CD4-positive, alpha-beta T cell treated with Interleukin-15 for 4 hours (primary cell): ENCODE measurements around the gene FARP1.

Experiments used
- DNase-seq: peaks from one replicate; pipeline ENCODE4 v3.0.0-alpha.2; 2020; ENCODE audit warnings: low spot score

FARP1 gene

GRCh38 chr13:98442391-98443230 is 299.7 kb downstream of the FARP1 start:
- DNase-seq, result no peak

- no peak for DNase-seq
These were observed 300.4 kb downstream of the FARP1 start for GRCh38 chr13:98443329-98443728.

- DNase-seq, result no peak
These were observed 301.0 kb downstream of the FARP1 start for GRCh38 chr13:98443800-98444325.

GRCh38 chr13:98444381-98444780 is 301.5 kb downstream of the FARP1 start:
- no peak for DNase-seq

GRCh38 chr13:98445340-98446233 is 302.7 kb downstream of the FARP1 start:
- DNase-seq, result peak; percentile 76

- no peak for DNase-seq
These were observed 303.3 kb downstream of the FARP1 start for GRCh38 chr13:98446234-98446621.

GRCh38 chr13:98447130-98447529 is 304.2 kb downstream of the FARP1 start:
- no peak for DNase-seq

GRCh38 chr13:98447881-98448641 is 305.2 kb downstream of the FARP1 start:
- DNase-seq, result peak; percentile 19

- no peak for DNase-seq
These were observed 305.7 kb downstream of the FARP1 start for GRCh38 chr13:98448642-98448928.

GRCh38 chr13:98449273-98449672 is 306.4 kb downstream of the FARP1 start:
- DNase-seq, result no peak

GRCh38 chr13:98450026-98450425 is 307.1 kb downstream of the FARP1 start:
- no peak for DNase-seq

- DNase-seq, result no peak
These were observed 307.7 kb downstream of the FARP1 start for GRCh38 chr13:98450539-98451111.

GRCh38 chr13:98451676-98452470 is 309.0 kb downstream of the FARP1 start:
- DNase-seq, result no peak

GRCh38 chr13:98452851-98453843 is 310.3 kb downstream of the FARP1 start:
- no peak for DNase-seq

- no peak for DNase-seq
These were observed 311.5 kb downstream of the FARP1 start for GRCh38 chr13:98454389-98454881.

GRCh38 chr13:98456413-98456845 is 313.5 kb downstream of the FARP1 start:
- DNase-seq, result no peak

- DNase-seq, result no peak
These were observed 314.2 kb downstream of the FARP1 start for GRCh38 chr13:98457053-98457452.

GRCh38 chr13:98458431-98458830 is 315.5 kb downstream of the FARP1 start:
- DNase-seq, result no peak

GRCh38 chr13:98459171-98459681 is 316.3 kb downstream of the FARP1 start:
- DNase-seq, result no peak
